Inflammatory macrophage treated with lipopolysaccharide for 4 hours (primary cell): ENCODE data around the gene LTB4R.
A peak's percentile ranks its signal among the peaks of the same experiment; 100 is the strongest.

Source experiments
- DNase-seq: peaks from one replicate; pipeline ENCODE4 v3.0.0-alpha.2; 2020

The LTB4R gene, protein sequence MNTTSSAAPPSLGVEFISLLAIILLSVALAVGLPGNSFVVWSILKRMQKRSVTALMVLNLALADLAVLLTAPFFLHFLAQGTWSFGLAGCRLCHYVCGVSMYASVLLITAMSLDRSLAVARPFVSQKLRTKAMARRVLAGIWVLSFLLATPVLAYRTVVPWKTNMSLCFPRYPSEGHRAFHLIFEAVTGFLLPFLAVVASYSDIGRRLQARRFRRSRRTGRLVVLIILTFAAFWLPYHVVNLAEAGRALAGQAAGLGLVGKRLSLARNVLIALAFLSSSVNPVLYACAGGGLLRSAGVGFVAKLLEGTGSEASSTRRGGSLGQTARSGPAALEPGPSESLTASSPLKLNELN

DNA sequence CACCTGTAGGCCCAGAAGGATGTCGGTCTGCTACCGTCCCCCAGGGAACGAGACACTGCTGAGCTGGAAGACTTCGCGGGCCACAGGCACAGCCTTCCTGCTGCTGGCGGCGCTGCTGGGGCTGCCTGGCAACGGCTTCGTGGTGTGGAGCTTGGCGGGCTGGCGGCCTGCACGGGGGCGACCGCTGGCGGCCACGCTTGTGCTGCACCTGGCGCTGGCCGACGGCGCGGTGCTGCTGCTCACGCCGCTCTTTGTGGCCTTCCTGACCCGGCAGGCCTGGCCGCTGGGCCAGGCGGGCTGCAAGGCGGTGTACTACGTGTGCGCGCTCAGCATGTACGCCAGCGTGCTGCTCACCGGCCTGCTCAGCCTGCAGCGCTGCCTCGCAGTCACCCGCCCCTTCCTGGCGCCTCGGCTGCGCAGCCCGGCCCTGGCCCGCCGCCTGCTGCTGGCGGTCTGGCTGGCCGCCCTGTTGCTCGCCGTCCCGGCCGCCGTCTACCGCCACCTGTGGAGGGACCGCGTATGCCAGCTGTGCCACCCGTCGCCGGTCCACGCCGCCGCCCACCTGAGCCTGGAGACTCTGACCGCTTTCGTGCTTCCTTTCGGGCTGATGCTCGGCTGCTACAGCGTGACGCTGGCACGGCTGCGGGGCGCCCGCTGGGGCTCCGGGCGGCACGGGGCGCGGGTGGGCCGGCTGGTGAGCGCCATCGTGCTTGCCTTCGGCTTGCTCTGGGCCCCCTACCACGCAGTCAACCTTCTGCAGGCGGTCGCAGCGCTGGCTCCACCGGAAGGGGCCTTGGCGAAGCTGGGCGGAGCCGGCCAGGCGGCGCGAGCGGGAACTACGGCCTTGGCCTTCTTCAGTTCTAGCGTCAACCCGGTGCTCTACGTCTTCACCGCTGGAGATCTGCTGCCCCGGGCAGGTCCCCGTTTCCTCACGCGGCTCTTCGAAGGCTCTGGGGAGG lies at the start of gene LTB4R:
LTB4R (plus strand) TSS at position 857 of the 959 bp plus-strand sequence. CDS start 4,150 bp downstream, outside the sequence.
- no peak for DNase-seq

DNA sequence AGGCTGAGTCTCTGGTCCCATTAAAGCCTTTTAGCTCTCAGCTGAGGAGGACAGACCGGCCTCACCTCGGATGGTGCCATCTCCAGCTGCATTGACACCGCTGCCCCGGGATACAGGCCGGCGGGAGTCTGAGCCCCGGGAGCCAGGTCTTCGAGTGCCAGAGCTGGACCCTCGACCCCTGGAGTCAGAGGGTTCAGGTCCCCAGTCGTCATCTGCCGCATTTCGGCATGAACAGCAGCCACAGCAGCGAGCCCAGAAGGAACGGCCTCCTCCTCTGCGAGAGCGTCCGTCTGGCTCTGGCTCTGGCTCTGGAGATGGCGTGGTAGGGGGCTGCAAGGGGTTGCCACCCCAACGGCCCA lies 49.4 kb upstream of the LTB4R start:
- no peak for DNase-seq

DNA sequence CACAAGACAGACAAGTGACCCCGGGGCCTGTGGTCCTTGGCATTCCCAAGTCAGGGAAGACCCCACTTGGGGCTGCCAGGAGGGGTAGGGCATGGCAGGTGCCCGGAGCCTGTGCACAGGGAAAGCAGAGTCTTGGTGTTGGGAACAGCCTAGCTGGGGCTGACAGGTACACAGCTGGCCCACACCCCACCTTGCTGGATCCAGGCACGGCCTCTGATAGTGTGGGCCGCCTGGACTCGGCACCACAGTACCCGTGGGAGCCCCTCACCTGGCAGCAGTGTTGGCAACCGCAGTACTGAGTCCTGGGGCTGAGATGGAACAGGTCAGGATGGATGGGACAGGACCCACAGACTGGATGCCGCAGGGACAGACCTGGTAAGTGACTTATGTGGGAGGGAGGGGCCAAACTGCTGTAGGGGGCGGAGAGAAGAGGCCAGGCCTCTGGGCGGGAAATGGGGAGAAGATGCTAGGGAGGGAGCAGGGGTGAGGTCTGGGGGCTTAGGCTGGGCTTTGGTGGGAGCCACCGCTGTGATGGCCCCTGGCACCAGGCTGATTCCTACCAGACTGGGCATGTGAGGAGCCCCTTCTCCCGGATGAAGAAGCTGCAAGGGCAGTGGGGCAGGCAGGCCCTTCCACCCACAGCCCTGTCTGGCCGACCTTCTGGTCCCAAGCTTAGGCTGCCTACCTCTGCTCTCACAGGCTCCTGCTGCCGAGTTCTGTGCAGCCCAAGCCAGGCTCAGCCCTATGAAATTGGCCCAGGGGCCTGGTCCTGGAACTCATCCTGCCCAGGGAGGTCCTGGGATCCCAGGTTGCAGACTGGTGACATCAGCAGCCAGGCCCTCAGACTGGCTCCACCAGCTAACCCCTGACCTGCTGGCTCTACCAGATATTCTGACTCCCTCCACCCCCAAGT lies 48.2 kb upstream of the LTB4R start, which contains the start of gene TGM1:
TGM1 (minus strand) TSS at position 357 of the 913 bp plus-strand sequence. CDS start 825 bp downstream, outside the sequence.
- DNase-seq: no peak

DNA sequence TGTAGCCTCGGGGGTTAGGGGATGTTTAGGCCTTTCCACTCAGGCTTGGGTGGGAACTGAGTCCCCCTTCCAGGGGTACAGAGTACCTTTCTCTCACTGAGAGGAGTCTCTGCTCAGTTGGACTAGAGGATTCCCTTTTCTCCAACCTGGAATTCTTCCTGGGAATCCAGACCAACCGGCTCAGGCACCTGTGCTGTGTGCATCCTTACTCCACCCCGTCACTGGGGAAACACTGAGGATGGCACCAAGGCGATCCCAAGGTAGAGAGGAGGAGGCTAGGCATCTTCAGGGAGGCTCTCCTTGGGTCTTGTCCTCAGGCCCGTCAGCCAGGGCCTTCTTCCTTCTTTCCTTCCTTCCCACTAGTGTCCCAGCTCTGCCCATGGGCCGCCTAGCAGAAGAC lies 47.5 kb upstream of the LTB4R start:
- DNase-seq: no peak

DNA sequence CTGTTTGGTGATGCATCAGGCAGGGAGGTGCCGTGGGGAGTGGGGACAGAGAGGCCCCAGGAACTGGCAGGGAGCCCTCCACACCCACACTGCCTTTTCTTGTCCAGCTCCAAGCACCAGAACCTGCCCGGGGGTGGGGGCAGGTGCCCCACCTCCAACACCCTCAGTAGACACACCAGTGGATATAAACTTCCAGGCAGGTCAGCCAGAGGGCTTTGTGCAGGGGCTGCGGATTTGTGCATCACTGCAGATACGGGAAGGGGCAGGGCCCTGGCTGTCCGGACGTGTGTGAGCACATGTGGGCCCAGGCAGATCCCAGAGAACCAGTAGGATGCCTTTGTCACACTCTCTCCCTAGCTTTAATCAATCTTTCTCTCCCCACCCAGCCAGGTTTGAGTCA lies 47.0 kb upstream of the LTB4R start:
- DNase-seq: no peak

DNA sequence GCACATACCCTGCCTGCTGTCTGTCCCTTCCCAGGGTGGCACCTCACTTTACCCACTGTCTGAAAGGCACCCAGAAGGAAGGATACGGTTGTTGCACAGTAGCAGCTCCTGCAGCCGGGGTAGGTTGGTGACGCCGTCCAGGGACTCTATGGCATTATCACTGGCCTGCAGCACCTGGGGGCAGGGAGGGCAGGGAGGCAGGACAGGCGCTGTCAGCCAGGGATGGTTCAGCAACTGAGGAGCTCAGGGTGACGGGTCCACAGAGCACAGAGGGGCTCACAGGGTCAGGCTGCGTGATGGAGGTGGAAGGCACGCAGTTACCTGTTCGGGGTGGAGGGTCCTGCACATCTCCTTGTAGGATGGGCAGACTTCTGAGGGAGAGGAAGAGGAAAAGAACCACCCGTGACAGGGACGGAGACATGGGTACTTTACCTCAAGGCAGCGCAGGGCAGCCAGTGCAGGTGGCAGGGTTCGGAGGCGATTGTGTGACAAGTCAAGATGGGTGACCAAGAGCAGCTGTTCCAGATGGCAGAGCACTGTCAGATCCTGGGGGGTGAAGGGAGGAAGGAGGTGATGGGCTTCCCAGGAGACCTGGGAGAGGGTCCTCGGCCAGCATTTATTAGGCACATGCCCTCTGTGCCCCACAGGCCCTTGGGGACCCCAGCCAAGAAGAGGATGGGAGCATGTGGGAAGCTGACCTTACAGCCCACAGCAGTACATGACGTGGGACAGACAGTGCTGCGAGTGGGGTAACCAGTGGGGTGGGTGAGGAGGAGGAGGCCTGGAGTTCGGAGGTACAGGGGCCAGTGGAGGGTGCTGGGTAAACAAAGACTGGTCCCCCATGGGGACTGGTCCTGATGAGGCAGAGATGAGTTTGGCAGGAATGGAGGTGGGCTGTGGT lies 44.7 kb upstream of the LTB4R start:
- no peak for DNase-seq

DNA sequence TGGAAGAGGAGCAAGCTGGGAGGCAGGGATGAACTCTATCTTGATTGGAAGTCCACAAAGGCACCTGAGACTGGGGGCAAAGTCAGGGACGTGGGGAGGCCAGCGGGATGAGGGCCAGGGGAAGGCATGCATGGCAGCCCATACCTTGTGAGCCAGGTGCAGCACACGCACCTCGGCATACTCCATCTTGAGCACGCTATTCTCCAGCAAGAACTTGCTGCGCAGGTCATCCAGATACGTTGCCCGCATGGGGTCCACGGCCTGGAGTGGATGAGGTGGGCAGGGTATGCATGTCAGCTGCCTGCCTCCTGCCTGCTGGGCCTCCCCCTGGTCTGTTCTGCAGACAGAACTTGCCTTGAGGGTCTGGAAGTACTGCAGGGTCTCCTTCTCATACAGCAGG lies 43.8 kb upstream of the LTB4R start:
- no peak for DNase-seq

DNA sequence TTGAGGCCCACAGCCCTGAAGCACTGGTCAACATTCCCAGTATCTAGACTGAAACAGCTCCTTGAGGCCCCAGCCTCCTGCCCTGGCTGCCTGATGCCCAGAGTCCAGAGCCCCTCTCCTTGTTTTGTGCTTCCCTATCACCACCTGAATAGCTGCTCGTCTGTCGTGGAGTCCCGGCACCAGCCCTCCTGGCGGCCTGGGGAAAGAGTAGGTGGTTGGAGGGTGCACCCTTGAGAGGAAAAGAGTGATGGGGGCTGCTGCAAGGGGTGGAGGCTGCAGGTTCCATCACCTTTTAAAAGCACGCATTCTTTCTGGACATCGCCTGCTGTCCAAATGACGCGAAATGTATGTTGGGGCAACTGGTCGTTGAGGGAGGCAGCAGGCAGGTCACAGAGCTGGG lies 43.1 kb upstream of the LTB4R start:
- no peak for DNase-seq

DNA sequence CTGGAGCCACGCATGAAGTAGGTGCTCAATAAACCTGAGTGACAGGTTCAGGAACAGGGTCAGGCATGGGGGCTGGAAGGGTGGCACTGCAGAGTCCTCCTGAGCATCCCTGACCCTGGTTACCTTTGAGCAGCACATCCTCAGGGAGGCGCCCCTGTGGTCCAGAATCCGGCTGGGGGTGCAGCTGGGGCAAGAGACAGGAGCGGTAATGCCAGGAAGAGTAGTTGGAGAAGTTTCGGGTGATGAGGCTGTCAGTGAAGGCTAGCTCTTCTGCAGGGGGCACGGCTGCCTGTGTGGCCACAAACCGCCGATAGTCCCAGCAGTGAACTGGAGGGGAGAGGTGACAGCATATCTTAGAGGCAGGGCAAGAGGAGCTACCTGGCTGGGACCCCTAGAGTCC lies 41.9 kb upstream of the LTB4R start:
- no peak for DNase-seq

DNA sequence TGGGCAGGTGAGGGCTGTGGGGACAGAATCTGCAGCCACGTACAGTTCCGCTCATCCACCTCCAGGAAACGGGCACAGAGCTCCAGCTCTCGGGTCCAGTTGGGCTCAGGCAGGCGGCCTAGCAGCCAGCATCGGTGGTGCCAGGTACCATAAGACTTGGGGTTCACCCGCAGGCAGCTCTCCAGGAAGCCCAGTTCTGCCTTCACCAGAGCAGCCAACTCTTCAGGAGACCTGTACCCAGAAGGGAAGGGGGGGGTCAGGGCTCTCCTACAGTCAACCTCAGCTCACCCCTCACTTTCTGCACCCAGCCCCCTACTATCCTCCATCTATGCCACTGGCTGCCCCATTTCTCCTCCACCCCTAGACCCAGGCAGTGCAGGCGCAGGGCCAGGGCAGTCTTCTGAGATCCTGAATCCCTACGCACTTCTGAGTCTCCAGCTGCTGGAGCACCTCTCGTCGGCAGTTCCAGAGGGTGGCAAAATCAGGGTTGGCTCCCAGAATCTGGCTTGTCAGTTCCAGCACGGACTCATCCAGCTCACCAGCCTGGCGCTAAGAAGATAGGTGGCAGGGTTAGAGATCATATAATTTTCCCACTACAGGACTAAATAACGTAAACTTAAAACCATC lies 41.3 kb upstream of the LTB4R start:
- DNase-seq: no peak

DNA sequence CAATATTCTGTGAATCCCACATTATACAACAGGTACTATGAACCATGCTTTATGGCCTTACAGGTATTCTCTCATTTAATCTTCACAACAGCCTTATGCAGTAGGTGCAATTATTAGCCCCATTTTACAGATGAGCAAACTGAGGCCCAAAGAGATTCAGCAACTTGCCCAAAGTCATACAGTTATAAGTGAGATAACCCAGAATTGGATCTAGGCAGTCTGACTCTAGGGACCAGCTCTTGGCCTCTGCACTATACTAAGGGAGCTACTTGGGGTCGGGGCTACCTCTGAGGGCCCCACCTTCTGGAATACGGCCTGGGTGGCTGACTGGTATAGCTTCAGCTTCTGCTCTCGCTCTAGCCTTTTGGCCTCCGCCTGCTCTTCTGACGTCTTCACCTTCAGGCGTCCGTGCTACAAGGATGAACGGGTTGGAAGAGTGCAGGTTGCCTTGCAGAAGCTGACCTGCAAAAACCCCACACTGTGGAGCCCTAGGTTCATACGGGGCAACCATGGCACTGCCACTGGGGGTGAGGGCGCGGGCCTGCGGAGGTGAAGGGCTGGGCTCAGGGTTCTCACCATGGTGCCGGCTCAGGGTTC lies 40.7 kb upstream of the LTB4R start:
- DNase-seq: no peak

DNA sequence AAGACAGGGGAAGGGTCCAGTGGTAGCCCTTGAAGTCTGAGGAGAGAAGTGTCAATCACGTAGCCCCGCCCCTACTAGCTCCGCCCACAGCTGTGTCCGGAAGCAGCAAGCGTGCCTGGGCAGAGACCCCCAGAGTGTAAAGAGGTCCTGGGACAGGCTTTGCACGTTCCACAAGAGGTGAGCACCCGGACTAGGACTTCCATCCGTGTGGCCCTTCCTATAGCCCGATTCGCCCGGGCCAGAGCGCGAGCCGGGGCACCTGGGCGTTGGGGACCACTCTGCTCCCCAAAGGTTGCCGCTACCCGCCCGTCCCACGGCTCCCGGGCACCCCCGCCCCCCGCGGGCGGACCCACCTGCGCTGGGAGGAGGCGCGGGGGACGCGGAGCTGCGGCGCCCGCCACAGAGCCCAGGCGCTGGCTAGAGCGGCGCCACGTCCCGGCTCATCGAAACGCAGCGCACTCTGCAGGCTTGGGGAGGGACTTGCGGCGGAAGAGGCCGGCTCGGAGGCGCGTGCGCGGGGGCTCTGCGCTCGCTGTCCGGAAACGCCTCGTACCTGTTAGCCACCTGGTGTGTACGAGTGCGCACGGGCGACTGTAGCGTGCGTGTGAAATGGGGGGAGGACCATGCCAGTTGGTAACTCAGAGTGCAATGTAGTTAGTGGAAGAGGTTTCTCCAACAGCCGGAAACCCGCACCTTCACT lies 40.0 kb upstream of the LTB4R start, which contains the start of gene RABGGTA:
RABGGTA (minus strand) TSS at position 464 of the 700 bp plus-strand sequence. CDS start 482 bp downstream, outside the sequence.
- peak; percentile 85 for DNase-seq

DNA sequence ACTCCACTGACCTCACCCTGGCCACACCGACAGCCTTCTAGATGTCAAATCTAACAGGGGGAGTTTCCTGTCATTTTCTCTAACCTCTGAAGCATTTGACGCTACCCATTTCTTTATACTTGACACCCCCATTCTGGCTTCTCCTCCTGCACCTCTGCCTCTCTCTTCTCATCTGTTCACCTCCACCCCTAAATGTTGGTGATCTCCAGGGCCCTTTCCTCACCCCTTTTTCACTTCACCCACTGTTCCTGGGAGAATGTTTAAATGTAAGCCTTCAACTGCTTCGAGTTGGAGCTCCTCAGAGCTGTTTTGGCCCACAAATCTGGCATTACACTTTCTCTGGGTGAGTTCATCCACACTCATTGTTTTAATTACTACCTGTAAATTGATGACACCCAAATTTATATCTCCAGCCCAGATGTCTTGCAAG lies 39.5 kb upstream of the LTB4R start:
- no peak for DNase-seq

DNA sequence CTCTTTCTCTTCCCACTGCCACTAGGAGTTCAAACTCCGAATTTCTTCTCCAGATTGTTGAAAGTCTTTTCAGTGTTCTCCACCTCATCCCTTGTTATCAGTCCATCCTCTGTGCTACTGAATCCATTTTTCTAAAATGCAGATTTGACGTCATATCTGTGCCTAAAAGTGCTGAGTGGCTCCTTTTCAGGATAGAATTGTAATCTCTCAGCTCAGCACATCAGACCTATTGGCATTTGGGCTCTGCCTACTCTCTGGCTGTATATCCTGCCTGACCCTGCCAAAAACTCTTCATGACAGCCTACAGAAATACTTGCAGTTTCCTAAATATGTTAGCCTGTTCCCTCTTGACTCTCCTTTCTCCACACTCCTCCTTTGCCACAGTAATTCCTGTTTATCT lies 38.8 kb upstream of the LTB4R start:
- DNase-seq: peak; percentile 19

DNA sequence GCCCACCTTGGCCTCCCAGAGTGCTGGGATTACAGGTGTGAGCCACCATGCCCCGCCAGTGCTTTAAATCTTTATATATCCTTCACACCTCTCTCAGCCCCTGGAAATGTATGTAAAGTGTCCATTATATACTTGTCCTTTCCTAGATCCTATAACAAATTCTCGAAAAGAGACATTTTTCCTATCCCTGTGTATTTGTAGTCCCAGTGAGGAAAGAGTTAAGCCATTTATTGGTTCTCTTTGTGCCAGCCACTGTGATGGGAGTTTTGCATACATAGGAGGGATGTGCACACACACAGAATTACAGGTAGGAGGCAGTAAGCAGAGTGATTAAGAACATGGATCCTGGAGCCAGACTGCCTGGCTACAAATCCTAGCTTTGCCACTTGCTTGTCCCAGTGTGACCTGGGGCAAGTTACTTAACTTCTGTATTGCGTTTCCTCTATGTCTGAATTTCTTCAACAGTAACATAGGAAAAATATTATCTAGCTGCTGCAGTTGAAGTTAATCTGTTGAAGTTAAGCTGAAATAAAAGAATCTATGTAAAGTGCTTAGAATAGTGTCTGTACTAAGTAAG lies 37.8 kb upstream of the LTB4R start:
- DNase-seq: peak; percentile 66

DNA sequence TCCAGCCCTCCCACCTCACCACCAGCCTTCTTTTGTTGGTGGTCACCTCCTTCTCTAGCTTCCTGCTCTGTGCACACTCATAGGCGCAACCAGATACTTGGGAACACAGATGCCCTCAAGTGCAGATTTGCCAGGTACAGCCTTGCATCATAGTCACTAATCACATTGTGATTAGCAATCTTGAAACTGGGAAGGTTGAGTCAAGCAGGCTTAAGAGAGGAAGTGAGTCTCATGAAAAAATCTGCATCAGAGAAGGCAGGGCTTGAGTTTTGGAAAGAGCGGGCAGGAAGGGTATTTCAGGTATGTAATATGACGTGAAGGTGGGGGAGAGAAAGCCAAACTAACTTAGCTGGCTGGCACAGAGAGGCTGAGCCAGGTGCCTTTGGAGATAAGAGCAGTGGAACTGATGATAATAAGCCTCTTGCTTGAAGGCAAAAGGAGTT lies 37.2 kb upstream of the LTB4R start:
- peak; percentile 94 for DNase-seq

DNA sequence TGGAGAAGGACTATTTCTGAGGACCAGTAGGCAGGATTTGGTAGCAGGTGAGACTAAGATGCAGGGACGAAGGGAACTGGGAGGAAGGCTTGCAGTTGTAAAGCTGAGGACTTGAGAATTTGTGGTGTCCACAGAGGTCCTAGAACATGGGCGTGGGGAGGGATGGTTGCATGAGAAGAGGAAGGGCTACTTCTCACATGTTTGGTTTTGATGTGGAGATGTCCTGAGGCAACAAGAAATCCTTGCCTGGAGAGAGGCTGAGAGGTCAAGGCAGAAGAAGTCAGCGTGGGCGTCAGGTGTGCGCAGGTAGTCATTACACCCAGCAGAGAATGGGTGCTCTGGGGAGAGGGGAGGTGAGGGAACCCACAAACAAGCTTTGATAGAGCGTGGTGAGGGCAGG lies 34.2 kb upstream of the LTB4R start:
- peak; percentile 64 for DNase-seq

DNA sequence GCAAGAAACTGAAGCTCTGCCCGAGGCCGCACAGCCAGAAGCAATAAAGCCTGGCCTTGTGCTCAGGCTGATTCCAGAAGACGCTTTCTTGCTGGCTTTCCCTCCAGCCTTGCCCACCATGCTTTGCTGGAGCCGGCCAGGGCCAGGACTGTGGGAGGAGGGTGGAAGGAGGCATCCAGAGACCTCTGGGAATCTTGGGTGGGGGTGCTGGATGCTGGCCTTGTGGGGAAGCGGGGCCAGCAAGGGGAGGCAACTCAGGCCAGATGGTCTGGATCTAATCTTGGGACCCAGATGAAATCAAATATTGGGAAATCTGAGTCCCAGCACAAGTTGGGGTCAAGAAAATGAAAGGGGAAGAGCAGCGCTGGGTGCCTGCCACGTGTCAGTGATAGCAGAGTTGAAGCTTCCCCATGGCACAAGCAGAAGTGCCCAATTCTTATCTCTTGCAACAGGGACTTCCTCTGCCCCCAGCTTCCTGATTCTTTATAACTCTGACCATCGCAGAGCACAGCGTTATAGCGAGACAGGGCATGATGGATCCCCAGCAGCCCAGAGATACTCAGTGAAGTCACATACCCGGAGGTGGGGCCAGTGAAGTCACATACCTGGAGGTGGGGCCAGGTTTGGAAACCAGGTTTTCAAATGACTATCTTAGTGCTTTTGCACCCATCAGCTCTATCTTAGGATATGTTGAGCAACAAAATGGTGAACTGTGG lies 33.5 kb upstream of the LTB4R start:
- DNase-seq: peak; percentile 92

DNA sequence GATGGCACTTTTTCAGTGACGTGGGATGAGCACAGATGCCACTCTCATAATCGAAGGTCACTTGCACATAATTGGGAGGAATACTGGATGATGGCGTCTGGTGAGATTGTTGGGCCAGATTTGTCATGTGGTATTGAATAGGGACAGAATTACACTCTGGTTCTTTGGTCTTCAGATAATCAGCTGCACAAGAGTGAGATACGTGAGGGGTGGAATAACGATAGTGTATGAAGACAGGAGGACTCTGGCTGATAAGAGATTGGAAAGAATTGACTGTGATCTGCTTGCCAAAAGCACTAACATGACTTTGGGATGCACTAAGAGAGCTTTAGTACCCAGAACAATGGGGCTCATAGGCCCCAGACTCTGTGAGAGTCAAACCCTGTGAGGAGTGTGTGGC lies 32.9 kb upstream of the LTB4R start:
- no peak for DNase-seq
